Neural progenitor cell (in vitro differentiated cells): ENCODE data around the gene TPRX2. TPM values are rescaled to one million over a fixed set of nuclear protein-coding genes. Genes with fewer than 3 reads are reported as not detected.
"Not testable (repeated sequence)": the region's sequence is repeated elsewhere in the genome, so short reads cannot be mapped to it uniquely, and the experiment has no call there.

Experiments
- DNase-seq: peaks from one replicate; pipeline ENCODE4 v3.0.0-alpha.2; 2016; ENCODE audit warnings: low spot score
- H2AFZ ChIP-seq: fragments of 200-600 bp; sonication (generic); replicated peaks from 2 replicates; pipeline ENCODE4 v1.6.1; 2016; ENCODE audit warnings: antibody characterized with exemption
- H3F3A ChIP-seq: fragments of 200-600 bp; sonication (generic); 2 replicates; pipeline ENCODE4 v1.6.1; 2016; ENCODE audit warnings: antibody characterized with exemption, low read depth
- H3K27ac ChIP-seq: fragments of 200-600 bp; sonication (generic); 2 replicates; pipeline ENCODE4 v1.5.1; 2016; ENCODE audit warnings: mild to moderate bottlenecking
- H3K27me3 ChIP-seq: fragments of 200-600 bp; sonication (generic); 2 replicates; pipeline ENCODE4 v1.6.1; 2016; ENCODE audit warnings: mild to moderate bottlenecking, moderate library complexity
- H3K36me3 ChIP-seq: fragments of 200-600 bp; sonication (generic); 2 replicates; pipeline ENCODE4 v1.5.1; 2016
- H3K4me1 ChIP-seq: fragments of 200-600 bp; sonication (generic); 2 replicates; pipeline ENCODE4 v1.6.1; 2016; ENCODE audit warnings: mixed run types
- H3K4me2 ChIP-seq: fragments of 200-600 bp; sonication (generic); 2 replicates; pipeline ENCODE4 v1.6.1; 2016
- H3K4me3 ChIP-seq: fragments of 200-600 bp; sonication (generic); 2 replicates; pipeline ENCODE4 v1.5.1; 2016
- H3K79me2 ChIP-seq: fragments of 200-600 bp; sonication (generic); 2 replicates; pipeline ENCODE4 v1.6.1; 2016; ENCODE audit warnings: low read depth
- H3K9ac ChIP-seq: fragments of 200-600 bp; sonication (generic); 2 replicates; pipeline ENCODE4 v1.6.1; 2016
- H3K9me3 ChIP-seq: fragments of 200-600 bp; sonication (generic); 2 replicates; pipeline ENCODE4 v1.5.1; 2016; ENCODE audit warnings: low read depth
- H4K20me1 ChIP-seq: fragments of 200-600 bp; sonication (generic); 2 replicates; pipeline ENCODE4 v1.6.1; 2016; ENCODE audit warnings: low read depth
- H3K27ac Mint-ChIP-seq: 3 replicates; pipeline ENCODE4 v1.8.0; 2021; ENCODE audit warnings: mixed read lengths
- H3K27me3 Mint-ChIP-seq: 2 replicates; pipeline ENCODE4 v1.8.0; 2022; ENCODE audit warnings: low read depth, mild to moderate bottlenecking, inconsistent platforms, moderate library complexity, mixed read lengths; ENCODE audit not compliant: insufficient read depth
- H3K36me3 Mint-ChIP-seq: 3 replicates; pipeline ENCODE4 v1.8.0; 2021; ENCODE audit warnings: mixed read lengths
- H3K4me1 Mint-ChIP-seq: 3 replicates; pipeline ENCODE4 v1.8.0; 2021; ENCODE audit warnings: mixed read lengths
- H3K4me3 Mint-ChIP-seq: 3 replicates; pipeline ENCODE4 v1.8.0; 2021; ENCODE audit warnings: mild to moderate bottlenecking, moderate library complexity, mixed read lengths
- H3K9me3 Mint-ChIP-seq: 3 replicates; pipeline ENCODE4 v1.8.0; 2020; ENCODE audit warnings: mixed read lengths
- EZH2 ChIP-seq: fragments of 200-600 bp; sonication (generic); IDR thresholded peaks from 2 replicates; pipeline ENCODE4 v1.6.1; 2017; ENCODE audit warnings: antibody characterized with exemption, mild to moderate bottlenecking, moderate library complexity
- EZH2phosphoT487 ChIP-seq: fragments of 200-600 bp; sonication (generic); IDR thresholded peaks from 2 replicates; pipeline ENCODE4 v1.6.1; 2017; ENCODE audit warnings: antibody characterized with exemption
- total RNA-seq: library from RNA; depleted of rRNA; stranded (reverse); fragments of >200 nt; gene quantifications from 2 replicates; pipeline ENCODE4 v1.2.3, GENCODE V29; 2015; ENCODE audit warnings: low replicate concordance
- TF ChIP-seq, protein P1 (sequence below): fragments of 200-600 bp; sonication (generic); IDR thresholded peaks from 2 replicates; pipeline ENCODE4 v1.5.1; 2017; ENCODE audit warnings: antibody characterized with exemption, mild to moderate bottlenecking

Gene TPRX2
- total RNA-seq, 1 donor from 2014 or later = not detected

DNA sequence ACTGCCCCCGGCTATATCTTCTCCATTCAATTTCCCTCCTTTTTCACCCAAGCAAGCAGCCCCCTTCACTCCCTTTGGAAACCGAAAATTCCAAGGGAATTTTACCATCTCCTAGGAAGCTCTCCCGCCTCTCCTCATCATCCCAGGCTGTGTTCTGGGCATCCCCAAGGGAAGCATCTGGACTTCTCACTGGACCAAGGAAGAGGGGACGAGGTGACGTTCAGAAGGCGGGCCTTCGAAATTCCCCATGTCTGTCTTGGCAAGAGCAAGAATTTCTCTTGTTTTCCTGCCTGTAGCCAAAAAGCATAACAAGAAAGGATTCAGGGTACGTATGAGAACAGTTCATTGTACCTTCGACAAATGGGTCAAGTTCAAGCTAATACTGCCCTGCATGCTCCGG lies 6.1 kb downstream of the TPRX2 start:
- Histone ChIP-seq H3K36me3 (no peaks in the 10 kb centered on the region), H2AFZ (no peak overlapping the region), H3K4me3 (no peak overlapping the region), H3K4me2 (no peak overlapping the region), H3K79me2 (no peaks in the 10 kb centered on the region), H3K4me1 (peaks cover 10% of the 10 kb centered on the region), H3K9me3 (no peaks in the 10 kb centered on the region), H4K20me1 (no peaks in the 10 kb centered on the region), H3K9ac (no peak overlapping the region), H3F3A (peaks cover 23% of the 10 kb centered on the region), H3K27me3 (no peaks in the 10 kb centered on the region), H3K27ac (no peak overlapping the region)
- peaks cover 18% of the 10 kb centered on the region for H3K4me1 Mint-ChIP-seq
- H3K9me3 Mint-ChIP-seq = peaks cover 6% of the 10 kb centered on the region
- no peak for DNase-seq
- TF ChIP-seq, protein P1, sequence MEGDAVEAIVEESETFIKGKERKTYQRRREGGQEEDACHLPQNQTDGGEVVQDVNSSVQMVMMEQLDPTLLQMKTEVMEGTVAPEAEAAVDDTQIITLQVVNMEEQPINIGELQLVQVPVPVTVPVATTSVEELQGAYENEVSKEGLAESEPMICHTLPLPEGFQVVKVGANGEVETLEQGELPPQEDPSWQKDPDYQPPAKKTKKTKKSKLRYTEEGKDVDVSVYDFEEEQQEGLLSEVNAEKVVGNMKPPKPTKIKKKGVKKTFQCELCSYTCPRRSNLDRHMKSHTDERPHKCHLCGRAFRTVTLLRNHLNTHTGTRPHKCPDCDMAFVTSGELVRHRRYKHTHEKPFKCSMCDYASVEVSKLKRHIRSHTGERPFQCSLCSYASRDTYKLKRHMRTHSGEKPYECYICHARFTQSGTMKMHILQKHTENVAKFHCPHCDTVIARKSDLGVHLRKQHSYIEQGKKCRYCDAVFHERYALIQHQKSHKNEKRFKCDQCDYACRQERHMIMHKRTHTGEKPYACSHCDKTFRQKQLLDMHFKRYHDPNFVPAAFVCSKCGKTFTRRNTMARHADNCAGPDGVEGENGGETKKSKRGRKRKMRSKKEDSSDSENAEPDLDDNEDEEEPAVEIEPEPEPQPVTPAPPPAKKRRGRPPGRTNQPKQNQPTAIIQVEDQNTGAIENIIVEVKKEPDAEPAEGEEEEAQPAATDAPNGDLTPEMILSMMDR = no peak
- TF ChIP-seq EZH2phosphoT487 (no peak), EZH2 (no peak)
- H3K36me3 Mint-ChIP-seq = no peaks in the 10 kb centered on the region
- peak overlapping the region; percentile 65 for H3K4me3 Mint-ChIP-seq
- peak overlapping the region; percentile 55 for H3K27ac Mint-ChIP-seq
- H3K27me3 Mint-ChIP-seq = peaks cover 6% of the 10 kb centered on the region

DNA sequence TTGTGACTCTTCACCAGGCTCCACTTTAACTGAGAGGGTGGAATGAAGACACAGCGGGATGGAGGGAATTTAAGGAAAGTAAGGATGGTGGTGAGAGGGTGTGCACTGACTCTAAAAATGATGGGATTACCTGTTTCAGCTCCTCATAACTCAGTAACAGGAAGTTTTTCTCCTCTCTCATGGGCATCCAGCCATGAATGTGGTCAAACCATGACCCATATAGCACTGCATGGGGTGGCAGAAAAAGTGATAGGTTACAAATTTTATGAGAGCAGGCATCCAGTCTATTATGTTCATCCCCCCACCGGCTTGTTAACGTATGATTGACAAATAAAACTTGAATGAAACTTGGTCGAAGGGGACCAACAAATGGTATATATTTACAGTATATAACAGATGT lies 19.9 kb downstream of the TPRX2 start:
- Mint-ChIP-seq H3K27ac (no peak overlapping the region), H3K4me3 (no peak overlapping the region), H3K27me3 (peaks cover 11% of the 10 kb centered on the region), H3K9me3 (peaks cover 6% of the 10 kb centered on the region), H3K4me1 (no peaks in the 10 kb centered on the region), H3K36me3 (no peaks in the 10 kb centered on the region)
- no peak for DNase-seq
- no peak for TF ChIP-seq EZH2phosphoT487
- no peak for TF ChIP-seq EZH2
- TF ChIP-seq, protein P1 = no peak
- no peaks in the 10 kb centered on the region for H3K9me3 ChIP-seq
- no peaks in the 10 kb centered on the region for H3K79me2 ChIP-seq
- H3K27ac ChIP-seq = no peak overlapping the region
- no peaks in the 10 kb centered on the region for H4K20me1 ChIP-seq
- no peak overlapping the region for H3K4me3 ChIP-seq
- H3K4me1 ChIP-seq = no peaks in the 10 kb centered on the region
- no peaks in the 10 kb centered on the region for H3K36me3 ChIP-seq
- no peaks in the 10 kb centered on the region for H3K27me3 ChIP-seq
- peaks cover 3% of the 10 kb centered on the region for H3F3A ChIP-seq
- H2AFZ ChIP-seq = no peak overlapping the region
- H3K4me2 ChIP-seq = no peak overlapping the region
- H3K9ac ChIP-seq = no peak overlapping the region

DNA sequence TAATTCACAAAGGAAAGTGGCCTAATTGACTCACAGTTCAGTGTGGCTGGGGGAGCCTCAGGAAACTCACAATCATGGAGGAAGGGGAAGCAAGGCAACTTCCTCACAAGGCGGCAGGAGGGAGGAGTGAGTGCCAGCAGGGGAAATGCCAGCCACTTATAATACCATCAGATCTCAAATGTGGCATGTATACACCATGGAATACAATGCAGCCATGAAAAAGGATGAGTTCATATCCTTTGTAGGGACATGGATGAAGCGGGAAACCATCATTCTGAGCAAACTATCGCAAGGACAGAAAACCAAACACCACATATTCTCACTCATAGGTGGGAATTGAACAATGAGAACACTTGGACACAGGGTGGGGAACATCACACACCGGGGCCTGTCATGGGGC lies 20.4 kb downstream of the TPRX2 start:
- H3K4me3 ChIP-seq, H3K27me3 ChIP-seq, H3K36me3 ChIP-seq, H2AFZ ChIP-seq, H4K20me1 ChIP-seq, H3K9me3 Mint-ChIP-seq, H3K36me3 Mint-ChIP-seq, H3K4me1 ChIP-seq, H3F3A ChIP-seq, H3K79me2 ChIP-seq, H3K27ac ChIP-seq, H3K9ac ChIP-seq, H3K9me3 ChIP-seq, H3K4me1 Mint-ChIP-seq, H3K27ac Mint-ChIP-seq, DNase-seq, H3K4me2 ChIP-seq: not testable (repeated sequence)
- H3K27me3 Mint-ChIP-seq = peaks cover 11% of the 10 kb centered on the region
- peak overlapping the region; percentile 72 for H3K4me3 Mint-ChIP-seq

DNA sequence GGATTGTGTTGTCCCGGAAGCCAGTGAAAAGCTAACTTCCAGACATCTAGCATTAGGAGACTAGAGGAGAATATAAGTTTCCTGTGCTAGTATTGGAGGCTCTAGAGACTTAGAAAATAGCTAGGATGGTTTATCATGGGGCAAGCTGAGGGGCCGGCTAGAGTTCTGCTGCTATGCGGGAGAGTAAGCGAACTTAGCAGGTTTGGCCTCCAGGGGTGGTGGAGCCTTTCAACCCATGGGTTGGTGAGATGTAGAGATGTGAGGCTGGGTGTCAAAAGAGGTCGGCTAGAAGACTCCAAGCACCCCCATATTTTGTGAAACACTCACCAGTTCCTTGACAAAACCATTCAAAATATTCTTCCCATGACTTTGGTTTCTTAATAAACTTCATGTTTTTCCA lies 22.7 kb downstream of the TPRX2 start:
- Histone ChIP-seq H3K4me1 (peaks cover 8% of the 10 kb centered on the region), H3K36me3 (no peaks in the 10 kb centered on the region), H3F3A (peaks cover 9% of the 10 kb centered on the region), H4K20me1 (no peaks in the 10 kb centered on the region), H3K27me3 (no peaks in the 10 kb centered on the region), H2AFZ (no peak overlapping the region), H3K9me3 (no peaks in the 10 kb centered on the region), H3K4me2 (no peak overlapping the region), H3K27ac (no peak overlapping the region), H3K79me2 (no peaks in the 10 kb centered on the region), H3K4me3 (no peak overlapping the region), H3K9ac (no peak overlapping the region)
- Mint-ChIP-seq H3K4me3 (no peak overlapping the region), H3K9me3 (peaks cover 4% of the 10 kb centered on the region), H3K27me3 (peaks cover 11% of the 10 kb centered on the region), H3K4me1 (peaks cover 9% of the 10 kb centered on the region), H3K36me3 (no peaks in the 10 kb centered on the region), H3K27ac (no peak overlapping the region)
- no peak for DNase-seq
- TF ChIP-seq, protein P1 = no peak
- TF ChIP-seq EZH2phosphoT487 (no peak), EZH2 (no peak)
